ENCODE results near the gene MYLK.

DNA sequence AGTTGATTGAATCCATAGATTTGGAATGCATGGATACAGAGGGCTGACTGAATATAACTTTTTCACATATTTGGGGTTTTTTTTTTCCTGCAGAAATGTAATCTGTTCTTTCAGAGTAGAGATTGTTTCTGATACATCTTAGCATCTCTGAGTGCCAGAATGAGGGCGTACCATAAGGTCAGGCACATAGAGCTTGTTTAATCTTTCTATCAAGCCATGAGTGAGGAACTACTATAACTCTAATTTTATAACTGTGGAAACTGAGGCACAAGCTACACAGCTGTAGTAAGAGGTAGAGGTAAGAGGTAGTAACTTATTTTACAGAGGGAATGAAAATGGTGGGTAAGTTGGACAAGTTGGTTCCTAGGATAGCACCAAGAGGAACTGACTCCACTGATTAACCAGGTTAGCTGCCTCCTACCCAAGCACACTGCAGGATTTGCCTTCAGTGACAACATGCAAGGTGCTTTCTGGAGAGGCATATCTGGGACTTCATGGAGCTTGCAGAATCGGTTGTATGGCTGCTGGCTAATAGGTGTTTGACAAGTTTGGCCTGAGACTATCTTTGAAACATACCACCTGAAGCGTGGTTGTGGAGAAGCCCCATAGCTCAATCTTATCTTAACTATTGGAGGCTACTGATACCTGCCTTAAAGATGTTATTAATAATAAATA, 275.7 kb downstream of the MYLK start:
- TF ChIP-seq CTCF (optimal IDR thresholded peaks at IDR 0.05 in 1 of 3, IDR thresholded peaks at IDR 0.05 in 1 of 3, conservative IDR thresholded peaks at IDR 0.05 in 1 of 3; ENCODE audit: extremely low read depth in 1 of 3, insufficient read depth in 2 of 3, low read length in 3 of 3) (no peak), EZH2 (IDR thresholded peaks at IDR 0.05; ENCODE audit: low read length) (no peak)

Measured in keratinocyte (primary cell).